ENCODE measurements around the gene BDH1.

DNA sequence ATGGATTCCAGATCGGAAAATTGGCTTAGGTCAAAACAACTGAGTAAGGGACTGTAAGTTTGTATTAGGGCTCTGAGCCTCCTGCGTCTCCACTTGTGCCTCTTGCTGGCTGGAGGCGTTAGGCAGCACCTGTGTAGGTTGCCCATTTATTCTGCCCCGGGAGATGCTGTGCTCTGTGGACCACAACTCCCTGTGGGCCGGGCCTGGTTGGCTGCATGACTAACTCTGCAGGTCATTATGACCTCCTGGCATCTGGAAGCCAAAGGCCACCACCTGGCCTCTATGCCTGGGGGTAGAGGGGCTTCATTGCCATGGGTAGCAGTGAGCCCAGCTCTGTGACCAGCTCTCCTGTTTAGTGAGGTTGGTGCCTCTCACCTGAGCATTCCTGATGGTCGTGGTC, 36.0 kb upstream of the BDH1 start:
- TF ChIP-seq, protein P1, sequence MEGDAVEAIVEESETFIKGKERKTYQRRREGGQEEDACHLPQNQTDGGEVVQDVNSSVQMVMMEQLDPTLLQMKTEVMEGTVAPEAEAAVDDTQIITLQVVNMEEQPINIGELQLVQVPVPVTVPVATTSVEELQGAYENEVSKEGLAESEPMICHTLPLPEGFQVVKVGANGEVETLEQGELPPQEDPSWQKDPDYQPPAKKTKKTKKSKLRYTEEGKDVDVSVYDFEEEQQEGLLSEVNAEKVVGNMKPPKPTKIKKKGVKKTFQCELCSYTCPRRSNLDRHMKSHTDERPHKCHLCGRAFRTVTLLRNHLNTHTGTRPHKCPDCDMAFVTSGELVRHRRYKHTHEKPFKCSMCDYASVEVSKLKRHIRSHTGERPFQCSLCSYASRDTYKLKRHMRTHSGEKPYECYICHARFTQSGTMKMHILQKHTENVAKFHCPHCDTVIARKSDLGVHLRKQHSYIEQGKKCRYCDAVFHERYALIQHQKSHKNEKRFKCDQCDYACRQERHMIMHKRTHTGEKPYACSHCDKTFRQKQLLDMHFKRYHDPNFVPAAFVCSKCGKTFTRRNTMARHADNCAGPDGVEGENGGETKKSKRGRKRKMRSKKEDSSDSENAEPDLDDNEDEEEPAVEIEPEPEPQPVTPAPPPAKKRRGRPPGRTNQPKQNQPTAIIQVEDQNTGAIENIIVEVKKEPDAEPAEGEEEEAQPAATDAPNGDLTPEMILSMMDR (IDR thresholded peaks at IDR 0.05; ENCODE audit: low read depth, low read length) = no peak
- no peak for TF ChIP-seq EZH2phosphoT487 (IDR thresholded peaks at IDR 0.05; ENCODE audit: low read depth)

Measured in OCI-LY3 (cell line).